Rectal smooth muscle tissue (tissue), 1 donor: ENCODE measurements around the gene CAMSAP1.

ENCODE experiments used
- H3K27ac ChIP-seq: one replicate; pipeline ENCODE4 v1.7.0; 2013; ENCODE audit warnings: low read depth, low read length, inconsistent platforms
- H3K27me3 ChIP-seq: one replicate; pipeline ENCODE4 v1.7.0; 2013; ENCODE audit warnings: low read length; ENCODE audit not compliant: control insufficient read depth, insufficient read depth
- H3K36me3 ChIP-seq: one replicate; pipeline ENCODE4 v1.7.0; 2013; ENCODE audit warnings: low read length; ENCODE audit not compliant: control insufficient read depth, insufficient read depth
- H3K4me1 ChIP-seq: one replicate; pipeline ENCODE4 v1.7.0; 2013; ENCODE audit warnings: low read length; ENCODE audit not compliant: control insufficient read depth, insufficient read depth
- H3K4me3 ChIP-seq: one replicate; pipeline ENCODE4 v1.7.0; 2013; ENCODE audit warnings: low read length
- H3K9ac ChIP-seq: one replicate; pipeline ENCODE4 v1.7.0; 2013; ENCODE audit warnings: low read length

Gene CAMSAP1

GRCh38 chr9:135796784-135797485 lies 110.4 kb downstream of the CAMSAP1 start:
- no peak overlapping the region for H3K27ac ChIP-seq
- H3K9ac ChIP-seq, result no peak overlapping the region
- no peaks in the 10 kb centered on the region for H3K36me3 ChIP-seq
- H3K4me1 ChIP-seq, result no peaks in the 10 kb centered on the region
- no peak overlapping the region for H3K4me3 ChIP-seq
- H3K27me3 ChIP-seq, result no peaks in the 10 kb centered on the region

GRCh38 chr9:135795391-135795790 lies 112.0 kb downstream of the CAMSAP1 start:
- H3K27ac ChIP-seq, result no peak overlapping the region
- H3K9ac ChIP-seq, result no peak overlapping the region
- H3K36me3 ChIP-seq, result no peaks in the 10 kb centered on the region
- H3K27me3 ChIP-seq, result no peaks in the 10 kb centered on the region
- no peaks in the 10 kb centered on the region for H3K4me1 ChIP-seq
- no peak overlapping the region for H3K4me3 ChIP-seq

GRCh38 chr9:135794361-135794885 lies 112.9 kb downstream of the CAMSAP1 start:
- Histone ChIP-seq H3K27me3 (no peaks in the 10 kb centered on the region), H3K36me3 (no peaks in the 10 kb centered on the region), H3K4me3 (no peak overlapping the region), H3K9ac (no peak overlapping the region), H3K4me1 (no peaks in the 10 kb centered on the region), H3K27ac (no peak overlapping the region)

- H3K4me1 ChIP-seq, result no peaks in the 10 kb centered on the region
- H3K27ac ChIP-seq, result no peak overlapping the region
- no peak overlapping the region for H3K4me3 ChIP-seq
- H3K36me3 ChIP-seq, result no peaks in the 10 kb centered on the region
- no peak overlapping the region for H3K9ac ChIP-seq
- no peaks in the 10 kb centered on the region for H3K27me3 ChIP-seq
Measured at GRCh38 chr9:135794057-135794335, 113.3 kb downstream of the CAMSAP1 start.

- Histone ChIP-seq H3K27ac (no peak overlapping the region), H3K36me3 (no peaks in the 10 kb centered on the region), H3K4me3 (no peak overlapping the region), H3K9ac (no peak overlapping the region), H3K27me3 (no peaks in the 10 kb centered on the region), H3K4me1 (no peaks in the 10 kb centered on the region)
Measured at GRCh38 chr9:135793221-135794056, 113.9 kb downstream of the CAMSAP1 start.

- no peaks in the 10 kb centered on the region for H3K27me3 ChIP-seq
- no peak overlapping the region for H3K27ac ChIP-seq
- H3K4me3 ChIP-seq, result no peak overlapping the region
- H3K9ac ChIP-seq, result no peak overlapping the region
- no peaks in the 10 kb centered on the region for H3K36me3 ChIP-seq
- no peaks in the 10 kb centered on the region for H3K4me1 ChIP-seq
Measured at GRCh38 chr9:135792268-135793128, 114.8 kb downstream of the CAMSAP1 start.

GRCh38 chr9:135791431-135792267 lies 115.7 kb downstream of the CAMSAP1 start:
- Histone ChIP-seq H3K4me3 (no peak overlapping the region), H3K36me3 (no peaks in the 10 kb centered on the region), H3K9ac (no peak overlapping the region), H3K4me1 (no peaks in the 10 kb centered on the region), H3K27me3 (no peaks in the 10 kb centered on the region), H3K27ac (no peak overlapping the region)

GRCh38 chr9:135790850-135791249 lies 116.5 kb downstream of the CAMSAP1 start:
- no peaks in the 10 kb centered on the region for H3K36me3 ChIP-seq
- H3K9ac ChIP-seq, result no peak overlapping the region
- H3K27me3 ChIP-seq, result no peaks in the 10 kb centered on the region
- H3K27ac ChIP-seq, result no peak overlapping the region
- no peaks in the 10 kb centered on the region for H3K4me1 ChIP-seq
- H3K4me3 ChIP-seq, result no peak overlapping the region

GRCh38 chr9:135790356-135790755 lies 117.0 kb downstream of the CAMSAP1 start:
- Histone ChIP-seq H3K27me3 (no peaks in the 10 kb centered on the region), H3K4me1 (no peaks in the 10 kb centered on the region), H3K9ac (no peak overlapping the region), H3K4me3 (no peak overlapping the region), H3K36me3 (no peaks in the 10 kb centered on the region), H3K27ac (no peak overlapping the region)

- Histone ChIP-seq H3K9ac (no peak overlapping the region), H3K27ac (no peak overlapping the region), H3K36me3 (no peaks in the 10 kb centered on the region), H3K4me3 (no peak overlapping the region), H3K4me1 (no peaks in the 10 kb centered on the region), H3K27me3 (no peaks in the 10 kb centered on the region)
Measured at GRCh38 chr9:135789838-135790291, 117.5 kb downstream of the CAMSAP1 start.

- Histone ChIP-seq H3K27me3 (no peaks in the 10 kb centered on the region), H3K4me3 (no peak overlapping the region), H3K9ac (no peak overlapping the region), H3K27ac (no peak overlapping the region), H3K36me3 (no peaks in the 10 kb centered on the region), H3K4me1 (no peaks in the 10 kb centered on the region)
Measured at GRCh38 chr9:135788576-135789300, 118.6 kb downstream of the CAMSAP1 start.
